Right atrium auricular region (tissue), 2 donors: Measurements from ENCODE around the gene NEK11. TPM values are rescaled to one million over a fixed set of nuclear protein-coding genes. Genes with fewer than 3 reads are reported as not detected.
"Not testable (repeated sequence)": the region's sequence is repeated elsewhere in the genome, so short reads cannot be mapped to it uniquely, and the experiment has no call there.

Source experiments
- DNase-seq: peaks from one replicate; pipeline ENCODE4 v3.0.0-alpha.2; 2019; ENCODE audit warnings: low spot score
- H3K27ac ChIP-seq, 2 donors: fragments of 200-600 bp; sonication (generic); 1 replicate in 1 of 2; 2 replicates in 1 of 2; pipeline ENCODE4 v1.5.1; 2016 to 2019
- H3K27me3 ChIP-seq, 2 donors: fragments of 200-600 bp; sonication (generic); one replicate each; pipeline versions ENCODE4 v1.5.1 to v1.6.0; 2017 to 2019
- H3K36me3 ChIP-seq: fragments of 200-600 bp; sonication (generic); one replicate; pipeline ENCODE4 v1.5.1; 2016
- H3K4me1 ChIP-seq, 2 donors: fragments of 200-600 bp; sonication (generic); one replicate each; pipeline versions ENCODE4 v1.5.1 to v1.6.0; 2017 to 2019
- H3K4me3 ChIP-seq, 2 donors: fragments of 200-600 bp; sonication (generic); 1 replicate in 1 of 2; 2 replicates in 1 of 2; pipeline ENCODE4 v1.5.1; 2017 to 2019; ENCODE audit warnings: mild to moderate bottlenecking in 1 of 2, moderate library complexity in 1 of 2
- H3K9me3 ChIP-seq, 2 donors: fragments of 200-600 bp; sonication (generic); one replicate each; pipeline ENCODE4 v1.5.1; 2019
- CTCF ChIP-seq, 2 donors: fragments of 200-600 bp; sonication (generic); IDR thresholded peaks; one replicate each; pipeline ENCODE4 v1.5.1; 2019; ENCODE audit warnings: antibody characterized with exemption in 2 of 2
- total RNA-seq, 2 donors: library from RNA; depleted of rRNA; stranded (reverse); fragments of >200 nt; gene quantifications; one replicate each; pipeline ENCODE4 v1.1.0, GENCODE V29; 2016

The NEK11 gene
- total RNA-seq, 2 donors from 2014 or later: 2.0 to 2.2 TPM

GRCh38 chr3:131028844-131029243 lies 2.2 kb downstream of the NEK11 start:
- Histone ChIP-seq H3K36me3 (no peaks in the 10 kb centered on the region), H3K4me3 (no peak overlapping the region), H3K9me3 (no peaks in the 10 kb centered on the region), H3K27ac (no peak overlapping the region), H3K4me1 (peaks cover 0 to 24% of the 10 kb centered on the region in 2 donors), H3K27me3 (no peaks in the 10 kb centered on the region)
- DNase-seq: no peak
- TF ChIP-seq CTCF (IDR thresholded peaks at IDR 0.05): no peak

GRCh38 chr3:131031660-131032059 lies 5.0 kb downstream of the NEK11 start:
- TF ChIP-seq CTCF (IDR thresholded peaks at IDR 0.05): no peak
- Histone ChIP-seq H3K9me3 (no peaks in the 10 kb centered on the region), H3K4me1 (peaks cover 0 to 8% of the 10 kb centered on the region in 2 donors), H3K27ac (no peak overlapping the region), H3K27me3 (no peaks in the 10 kb centered on the region), H3K36me3 (no peaks in the 10 kb centered on the region), H3K4me3 (no peak overlapping the region)
- DNase-seq: no peak

GRCh38 chr3:131033480-131034080 lies 6.9 kb downstream of the NEK11 start:
- DNase-seq: no peak
- Histone ChIP-seq H3K4me3 (no peak overlapping the region), H3K27ac (no peak overlapping the region), H3K36me3 (no peaks in the 10 kb centered on the region), H3K4me1 (no peaks in the 10 kb centered on the region), H3K9me3 (no peaks in the 10 kb centered on the region), H3K27me3 (no peaks in the 10 kb centered on the region)
- TF ChIP-seq CTCF (IDR thresholded peaks at IDR 0.05): peak; percentile 29 to 66

GRCh38 chr3:131036200-131036816 lies 9.6 kb downstream of the NEK11 start:
- no peak for DNase-seq
- Histone ChIP-seq H3K4me1 (no peaks in the 10 kb centered on the region), H3K4me3 (no peak overlapping the region), H3K27me3 (no peaks in the 10 kb centered on the region), H3K9me3 (no peaks in the 10 kb centered on the region), H3K36me3 (no peaks in the 10 kb centered on the region), H3K27ac (no peak overlapping the region)
- TF ChIP-seq CTCF (IDR thresholded peaks at IDR 0.05): no peak

- H3K9me3 ChIP-seq: no peaks in the 10 kb centered on the region
- H3K4me1 ChIP-seq: no peaks in the 10 kb centered on the region
- H3K4me3 ChIP-seq: no peak overlapping the region
- TF ChIP-seq CTCF (IDR thresholded peaks at IDR 0.05): no peak
- no peak for DNase-seq
- no peaks in the 10 kb centered on the region for H3K27me3 ChIP-seq
- H3K27ac ChIP-seq: no peak overlapping the region
- H3K36me3 ChIP-seq: no peaks in the 10 kb centered on the region
Observed at GRCh38 chr3:131036986-131037385, 10.3 kb downstream of the NEK11 start.

- TF ChIP-seq CTCF (IDR thresholded peaks at IDR 0.05): no peak
- H3K27me3 ChIP-seq: no peaks in the 10 kb centered on the region
- no peak overlapping the region for H3K27ac ChIP-seq
- H3K36me3 ChIP-seq: no peaks in the 10 kb centered on the region
- H3K9me3 ChIP-seq: no peaks in the 10 kb centered on the region
- no peak for DNase-seq
- no peak overlapping the region for H3K4me3 ChIP-seq
- no peaks in the 10 kb centered on the region for H3K4me1 ChIP-seq
Observed at GRCh38 chr3:131038326-131038725, 11.6 kb downstream of the NEK11 start.

GRCh38 chr3:131042271-131042985 lies 15.8 kb downstream of the NEK11 start:
- H3K4me1 ChIP-seq, H3K36me3 ChIP-seq, H3K9me3 ChIP-seq, H3K27ac ChIP-seq, DNase-seq, H3K27me3 ChIP-seq, H3K4me3 ChIP-seq: not testable (repeated sequence)
